GM12864 (cell line): ENCODE results near the gene KCNMA1.

Experiments used
- DNase-seq: peaks from one replicate; pipeline ENCODE4 v3.0.0-alpha.2; 2011; ENCODE audit warnings: low read depth
- H3K4me3 ChIP-seq: 2 replicates; pipeline ENCODE4 v1.5.1; 2011; ENCODE audit warnings: mild to moderate bottlenecking, low read depth, low read length, control low read depth
- TF ChIP-seq, protein P1 (sequence below): IDR thresholded peaks from 2 replicates; pipeline ENCODE4 v1.5.1; 2011; ENCODE audit warnings: low read depth, mild to moderate bottlenecking, moderate library complexity, low read length, control low read depth, inconsistent platforms; ENCODE audit errors: missing control alignments

Gene KCNMA1

GRCh38 chr10:77073663-77073960, 564.0 kb downstream of the KCNMA1 start:
- no peak for DNase-seq

DNA sequence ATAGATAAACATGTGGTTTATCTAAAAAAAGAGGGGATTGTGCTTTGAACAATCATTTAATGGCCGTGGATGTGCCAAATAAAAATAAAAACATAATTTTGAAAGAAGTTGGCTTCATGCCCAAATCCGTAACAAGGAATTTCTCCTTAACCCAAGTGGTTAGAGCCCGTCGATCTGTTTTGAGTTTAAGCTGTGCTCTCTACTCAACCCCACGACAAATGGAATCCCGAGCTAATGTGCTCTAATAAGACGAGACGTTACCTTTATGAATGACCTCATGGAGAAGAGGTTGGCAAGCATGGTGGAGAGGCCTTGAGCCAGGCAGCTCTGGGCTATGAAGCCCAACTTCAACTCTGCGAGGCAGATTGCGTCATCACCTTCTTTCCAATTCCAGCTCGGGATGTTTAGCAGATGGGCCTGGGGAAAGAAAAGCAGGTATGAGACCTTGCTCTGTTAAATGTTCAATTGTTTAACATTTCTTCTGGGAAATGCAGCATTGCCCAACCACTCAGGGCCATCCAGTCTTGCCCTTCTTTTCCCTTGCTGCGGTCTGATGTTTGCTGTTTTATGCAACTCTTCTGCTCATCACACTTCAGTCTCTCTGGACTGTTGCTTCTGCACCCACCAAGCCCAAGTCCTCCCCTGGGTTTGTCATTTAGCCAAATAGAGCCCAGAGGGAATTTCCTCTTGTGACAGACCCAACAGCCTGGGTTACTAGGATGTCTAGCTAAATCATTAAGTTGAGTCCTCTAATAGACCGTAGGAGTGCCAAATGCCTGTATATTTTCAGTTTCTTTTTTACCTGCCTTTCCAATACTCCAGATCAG, 564.6 kb downstream of the KCNMA1 start:
- no peak for DNase-seq
- H3K4me3 ChIP-seq = no peak overlapping the region
- TF ChIP-seq, protein P1, sequence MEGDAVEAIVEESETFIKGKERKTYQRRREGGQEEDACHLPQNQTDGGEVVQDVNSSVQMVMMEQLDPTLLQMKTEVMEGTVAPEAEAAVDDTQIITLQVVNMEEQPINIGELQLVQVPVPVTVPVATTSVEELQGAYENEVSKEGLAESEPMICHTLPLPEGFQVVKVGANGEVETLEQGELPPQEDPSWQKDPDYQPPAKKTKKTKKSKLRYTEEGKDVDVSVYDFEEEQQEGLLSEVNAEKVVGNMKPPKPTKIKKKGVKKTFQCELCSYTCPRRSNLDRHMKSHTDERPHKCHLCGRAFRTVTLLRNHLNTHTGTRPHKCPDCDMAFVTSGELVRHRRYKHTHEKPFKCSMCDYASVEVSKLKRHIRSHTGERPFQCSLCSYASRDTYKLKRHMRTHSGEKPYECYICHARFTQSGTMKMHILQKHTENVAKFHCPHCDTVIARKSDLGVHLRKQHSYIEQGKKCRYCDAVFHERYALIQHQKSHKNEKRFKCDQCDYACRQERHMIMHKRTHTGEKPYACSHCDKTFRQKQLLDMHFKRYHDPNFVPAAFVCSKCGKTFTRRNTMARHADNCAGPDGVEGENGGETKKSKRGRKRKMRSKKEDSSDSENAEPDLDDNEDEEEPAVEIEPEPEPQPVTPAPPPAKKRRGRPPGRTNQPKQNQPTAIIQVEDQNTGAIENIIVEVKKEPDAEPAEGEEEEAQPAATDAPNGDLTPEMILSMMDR = no peak

More at GRCh38 chr10:77073663-77073960, 564.0 kb downstream of the KCNMA1 start:
- no peak overlapping the region for H3K4me3 ChIP-seq
- TF ChIP-seq, protein P1 = no peak

DNA sequence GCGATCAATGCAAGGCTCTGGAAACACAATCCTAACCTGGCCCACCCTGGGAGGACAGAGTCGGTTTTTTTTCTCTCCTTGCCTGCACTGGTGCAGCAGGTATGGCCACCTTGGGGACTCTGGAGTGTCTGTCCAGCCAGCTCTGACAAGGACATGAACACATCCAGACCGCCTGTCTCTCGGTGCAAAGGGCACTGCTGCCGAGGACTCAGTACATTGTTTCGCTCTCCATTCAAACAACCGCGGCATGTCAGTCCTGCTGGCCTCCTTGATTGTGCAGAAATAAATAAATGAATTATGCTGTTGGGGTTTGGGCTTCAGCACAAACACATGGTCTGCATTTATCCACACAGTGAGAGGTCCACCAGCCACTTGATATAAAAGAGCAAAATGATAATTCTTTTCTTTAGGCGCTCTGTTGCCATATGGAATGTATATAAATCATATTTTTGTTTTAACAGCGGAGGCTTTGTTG, 565.2 kb downstream of the KCNMA1 start:
- H3K4me3 ChIP-seq = no peak overlapping the region
- TF ChIP-seq, protein P1 = no peak
- no peak for DNase-seq

DNA sequence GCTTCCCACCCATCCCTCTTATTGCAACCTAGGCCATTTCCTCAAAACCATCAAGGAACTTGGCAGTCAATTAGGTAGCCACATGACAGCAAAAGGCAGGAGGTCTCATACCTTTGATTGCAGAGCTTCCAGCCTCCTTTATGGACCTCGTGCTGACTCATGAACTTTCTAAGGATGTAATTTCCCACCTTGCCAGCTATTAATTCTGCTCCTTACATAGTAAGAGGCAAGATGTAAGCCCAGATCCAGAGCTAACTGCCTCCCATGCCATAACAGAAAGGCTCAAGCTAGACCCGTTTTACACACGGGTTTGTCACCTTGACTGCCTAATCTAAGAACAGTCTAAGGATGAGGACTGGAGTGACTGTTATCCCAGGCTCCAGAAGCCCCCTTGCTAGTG, 565.7 kb downstream of the KCNMA1 start:
- DNase-seq = no peak
- TF ChIP-seq, protein P1 = no peak
- no peak overlapping the region for H3K4me3 ChIP-seq

- no peak for DNase-seq
- TF ChIP-seq, protein P1 = no peak
- H3K4me3 ChIP-seq = no peak overlapping the region
Measured at GRCh38 chr10:77071001-77071511, 566.6 kb downstream of the KCNMA1 start.

GRCh38 chr10:77070346-77070745, 567.3 kb downstream of the KCNMA1 start:
- TF ChIP-seq, protein P1 = no peak
- no peak for DNase-seq
- H3K4me3 ChIP-seq = no peak overlapping the region

- no peak for DNase-seq
- H3K4me3 ChIP-seq = no peak overlapping the region
- TF ChIP-seq, protein P1 = no peak
Measured at GRCh38 chr10:77068969-77069368, 568.6 kb downstream of the KCNMA1 start.
